Measurements from ENCODE around the gene LANCL2.

LANCL2 gene

DNA sequence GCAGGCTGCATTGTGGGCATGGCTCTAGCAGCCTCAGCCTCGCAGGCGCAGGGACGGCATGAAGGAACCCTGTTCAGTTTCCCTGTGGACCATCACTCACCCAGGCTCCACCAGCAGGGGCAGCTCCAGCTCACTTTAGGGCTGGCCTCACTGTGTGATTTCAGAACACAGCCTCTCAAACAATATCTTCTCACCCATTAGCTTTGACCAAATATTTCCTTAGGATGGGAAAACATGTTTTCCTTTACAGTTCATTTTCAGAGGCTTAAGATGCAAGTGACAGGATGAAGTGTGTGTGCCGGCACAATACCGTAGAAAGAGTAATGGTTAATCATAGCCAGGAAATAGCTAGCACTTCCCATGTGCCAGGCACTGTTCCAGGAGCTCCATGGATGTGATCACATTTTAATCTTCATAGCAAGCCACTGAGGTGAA, 58.2 kb downstream of the LANCL2 start:
- no peak for DNase-seq (ENCODE audit: low spot score)
- TF ChIP-seq, protein P1, sequence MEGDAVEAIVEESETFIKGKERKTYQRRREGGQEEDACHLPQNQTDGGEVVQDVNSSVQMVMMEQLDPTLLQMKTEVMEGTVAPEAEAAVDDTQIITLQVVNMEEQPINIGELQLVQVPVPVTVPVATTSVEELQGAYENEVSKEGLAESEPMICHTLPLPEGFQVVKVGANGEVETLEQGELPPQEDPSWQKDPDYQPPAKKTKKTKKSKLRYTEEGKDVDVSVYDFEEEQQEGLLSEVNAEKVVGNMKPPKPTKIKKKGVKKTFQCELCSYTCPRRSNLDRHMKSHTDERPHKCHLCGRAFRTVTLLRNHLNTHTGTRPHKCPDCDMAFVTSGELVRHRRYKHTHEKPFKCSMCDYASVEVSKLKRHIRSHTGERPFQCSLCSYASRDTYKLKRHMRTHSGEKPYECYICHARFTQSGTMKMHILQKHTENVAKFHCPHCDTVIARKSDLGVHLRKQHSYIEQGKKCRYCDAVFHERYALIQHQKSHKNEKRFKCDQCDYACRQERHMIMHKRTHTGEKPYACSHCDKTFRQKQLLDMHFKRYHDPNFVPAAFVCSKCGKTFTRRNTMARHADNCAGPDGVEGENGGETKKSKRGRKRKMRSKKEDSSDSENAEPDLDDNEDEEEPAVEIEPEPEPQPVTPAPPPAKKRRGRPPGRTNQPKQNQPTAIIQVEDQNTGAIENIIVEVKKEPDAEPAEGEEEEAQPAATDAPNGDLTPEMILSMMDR (IDR thresholded peaks at IDR 0.05; ENCODE audit: extremely low read depth, missing control alignments): no peak

DNA sequence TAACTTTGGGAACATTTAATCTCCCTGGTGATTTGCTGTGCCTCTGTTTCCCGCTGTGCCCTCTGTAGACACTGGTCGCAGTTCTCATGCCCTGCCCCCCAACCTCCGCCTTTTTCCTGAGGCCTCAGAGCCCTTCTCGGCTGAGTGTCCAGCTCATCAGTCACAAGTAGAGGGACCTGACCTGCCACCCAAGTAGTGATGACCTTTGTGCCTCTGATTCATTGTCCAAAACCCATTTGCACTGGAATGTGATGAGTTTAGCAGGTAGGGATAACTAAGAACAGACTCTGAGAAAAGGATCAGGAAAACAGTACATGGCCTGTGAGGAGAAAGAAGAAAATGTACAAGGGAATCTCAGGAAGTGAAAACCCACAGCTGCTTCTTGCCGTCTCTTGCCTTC, 58.8 kb downstream of the LANCL2 start:
- no peak for DNase-seq (ENCODE audit: low spot score)
- TF ChIP-seq, protein P1 (IDR thresholded peaks at IDR 0.05; ENCODE audit: extremely low read depth, missing control alignments): no peak

DNA sequence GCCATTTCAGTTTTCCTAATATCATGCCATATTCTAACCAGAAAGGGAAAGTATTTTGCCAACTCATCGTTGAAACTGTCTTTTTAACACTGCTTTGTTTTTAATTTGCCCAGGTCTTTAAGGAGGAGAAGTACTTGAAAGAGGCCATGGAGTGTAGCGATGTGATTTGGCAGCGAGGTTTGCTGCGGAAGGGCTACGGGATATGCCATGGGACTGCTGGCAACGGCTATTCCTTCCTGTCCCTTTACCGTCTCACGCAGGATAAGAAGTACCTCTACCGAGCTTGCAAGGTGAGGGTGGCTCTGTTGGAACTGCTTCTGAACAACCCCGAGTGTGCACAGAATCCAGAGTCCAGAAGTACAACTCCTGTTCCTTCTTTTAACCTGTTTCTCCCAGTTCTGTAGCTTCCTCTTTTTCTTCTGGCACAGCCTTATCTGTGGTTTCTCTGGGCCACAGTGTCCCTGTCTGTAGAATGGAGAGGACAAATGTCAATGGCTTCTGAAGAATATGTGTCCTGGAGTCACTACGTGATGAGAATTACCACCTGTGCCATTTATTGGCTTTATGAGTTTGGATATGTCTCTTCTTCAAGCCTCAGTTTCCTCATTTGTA, 60.1 kb downstream of the LANCL2 start:
- no peak for DNase-seq (ENCODE audit: low spot score)
- TF ChIP-seq, protein P1 (IDR thresholded peaks at IDR 0.05; ENCODE audit: extremely low read depth, missing control alignments): no peak

DNA sequence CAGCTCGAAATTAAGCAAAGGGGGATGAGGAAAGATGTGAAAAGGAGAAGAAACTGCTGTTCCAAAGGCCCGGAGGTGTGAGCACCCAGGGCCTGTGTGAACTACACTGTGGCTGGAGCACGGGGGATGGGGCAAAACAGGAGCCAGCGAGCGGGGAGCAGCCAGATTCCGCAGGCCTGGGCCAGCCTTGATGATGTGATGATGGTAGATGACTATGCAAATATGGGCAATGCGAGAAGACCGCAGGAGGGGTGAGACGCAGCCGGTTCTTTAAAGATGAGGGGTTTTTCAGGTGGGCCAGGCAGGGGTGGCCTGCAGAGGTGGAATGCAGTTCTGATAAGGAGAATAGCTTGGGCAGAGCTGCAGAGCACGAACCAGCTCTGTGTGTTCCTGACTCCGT, 61.5 kb downstream of the LANCL2 start:
- DNase-seq (ENCODE audit: low spot score): no peak

DNA sequence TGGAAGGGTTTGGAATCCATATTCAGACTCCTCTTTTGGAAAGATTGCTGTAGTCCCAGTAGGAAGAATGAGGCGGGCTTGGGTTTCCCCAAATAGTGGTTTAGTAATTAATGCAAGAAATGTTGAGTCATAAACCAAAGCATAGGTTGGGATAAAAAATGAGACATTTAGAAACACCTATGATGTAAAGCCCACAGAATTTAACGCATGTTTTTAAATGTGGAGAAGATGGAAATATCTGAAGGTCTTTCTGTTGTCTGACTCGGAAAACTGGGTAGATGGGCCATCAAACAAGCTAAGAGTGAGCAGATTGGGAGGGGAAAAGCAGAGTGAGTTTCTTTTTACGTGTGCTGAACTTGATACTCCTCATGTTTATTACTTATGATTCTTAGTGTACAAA, 62.2 kb downstream of the LANCL2 start:
- TF ChIP-seq, protein P1 (IDR thresholded peaks at IDR 0.05; ENCODE audit: extremely low read depth, missing control alignments): no peak
- DNase-seq (ENCODE audit: low spot score): no peak

More for the DNA sequence above, 61.5 kb downstream of the LANCL2 start:
- TF ChIP-seq, protein P1 (IDR thresholded peaks at IDR 0.05; ENCODE audit: extremely low read depth, missing control alignments): no peak

DNA sequence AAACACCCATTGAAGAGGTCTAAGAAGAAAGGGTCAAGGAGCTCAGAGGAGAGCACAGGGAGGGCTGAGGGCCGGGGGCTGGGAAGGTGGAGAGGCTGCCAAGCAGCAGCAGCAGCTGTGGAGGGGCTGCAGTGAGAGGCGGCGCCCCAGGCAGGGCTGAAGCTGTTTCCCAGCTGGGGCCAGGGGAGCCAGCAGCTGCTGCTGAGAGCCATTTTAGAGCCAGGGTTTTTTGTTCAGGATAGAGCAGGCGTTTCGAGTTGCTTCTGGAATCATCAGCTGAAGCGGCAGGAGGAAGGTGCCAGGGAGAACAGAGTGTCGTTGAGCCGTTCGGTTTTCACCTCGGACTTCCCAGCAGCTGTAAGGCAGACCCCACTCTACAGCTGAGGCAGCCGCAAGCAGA, 62.7 kb downstream of the LANCL2 start:
- TF ChIP-seq, protein P1 (IDR thresholded peaks at IDR 0.05; ENCODE audit: extremely low read depth, missing control alignments): no peak
- DNase-seq (ENCODE audit: low spot score): no peak

DNA sequence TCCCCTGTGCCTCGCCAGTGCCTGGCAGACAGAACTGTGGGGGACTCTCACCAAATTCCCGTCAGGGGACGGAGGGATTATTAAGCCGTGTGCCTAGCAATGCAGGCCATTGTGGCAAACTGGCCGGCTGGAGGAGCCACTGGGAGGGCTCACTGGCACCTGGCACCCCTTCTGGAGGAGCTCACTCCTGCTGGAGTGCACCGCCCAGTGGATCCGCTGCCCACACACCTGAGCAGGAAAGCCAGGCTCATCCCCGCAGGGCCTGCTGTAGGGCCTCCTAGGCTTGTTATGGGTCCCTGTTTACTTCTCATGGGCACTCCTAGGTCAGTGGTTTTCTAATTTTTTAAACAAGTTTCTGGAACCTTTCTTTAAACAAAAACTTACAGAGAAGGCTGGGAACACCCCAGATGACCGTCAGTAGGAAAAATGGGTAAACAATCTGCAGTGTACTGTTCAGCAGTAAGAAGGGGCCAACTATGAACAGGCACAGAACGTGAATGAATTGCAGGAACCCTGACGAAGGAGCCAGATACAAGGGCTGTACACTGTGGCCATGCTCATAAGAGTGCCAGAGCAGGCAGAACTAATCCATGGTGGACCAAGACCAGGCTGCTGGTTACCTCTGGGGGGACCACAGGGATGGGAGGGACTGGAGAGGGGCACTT, 64.8 kb downstream of the LANCL2 start:
- TF ChIP-seq, protein P1 (IDR thresholded peaks at IDR 0.05; ENCODE audit: extremely low read depth, missing control alignments): no peak
- no peak for DNase-seq (ENCODE audit: low spot score)

All from GM20000 (cell line).